Activated CD4-positive, alpha-beta T cell treated with anti-CD3 and anti-CD28 coated beads for 48 hours (primary cell): Measurements from ENCODE around the gene SURF4.
"Not testable (repeated sequence)": the region's sequence is repeated elsewhere in the genome, so short reads cannot be mapped to it uniquely, and the experiment has no call there.

Experiments
- DNase-seq: peaks from one replicate; pipeline ENCODE4 v3.0.0-alpha.2; 2020

SURF4 gene

DNA sequence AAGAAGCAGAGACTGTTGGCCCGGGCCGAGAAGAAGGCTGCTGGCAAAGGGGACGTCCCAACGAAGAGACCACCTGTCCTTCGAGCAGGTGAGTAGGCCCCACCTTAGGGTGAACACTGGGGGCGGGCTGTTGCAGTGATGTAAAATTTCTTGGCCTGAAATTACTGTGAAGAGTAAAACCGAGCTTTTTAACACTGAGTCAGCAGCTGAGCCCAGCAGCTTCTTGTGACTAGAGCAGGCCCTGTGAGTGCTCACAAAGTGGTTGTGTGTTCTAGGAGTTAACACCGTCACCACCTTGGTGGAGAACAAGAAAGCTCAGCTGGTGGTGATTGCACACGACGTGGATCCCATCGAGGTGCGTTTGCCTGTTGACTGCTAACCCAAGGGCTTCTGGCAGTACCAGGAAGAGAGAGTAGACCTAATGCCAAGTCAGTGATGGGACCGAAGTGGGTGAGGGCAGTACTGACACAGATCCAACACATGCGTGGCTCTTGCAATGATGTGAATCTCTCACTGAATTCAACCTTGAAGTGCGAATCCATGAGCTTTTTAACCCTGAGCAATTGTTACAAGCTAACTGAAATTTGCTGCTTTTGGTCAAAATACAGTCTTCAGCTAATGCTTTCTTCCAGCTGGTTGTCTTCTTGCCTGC, 25.8 kb downstream of the SURF4 start:
- peak; percentile 57 for DNase-seq

DNA sequence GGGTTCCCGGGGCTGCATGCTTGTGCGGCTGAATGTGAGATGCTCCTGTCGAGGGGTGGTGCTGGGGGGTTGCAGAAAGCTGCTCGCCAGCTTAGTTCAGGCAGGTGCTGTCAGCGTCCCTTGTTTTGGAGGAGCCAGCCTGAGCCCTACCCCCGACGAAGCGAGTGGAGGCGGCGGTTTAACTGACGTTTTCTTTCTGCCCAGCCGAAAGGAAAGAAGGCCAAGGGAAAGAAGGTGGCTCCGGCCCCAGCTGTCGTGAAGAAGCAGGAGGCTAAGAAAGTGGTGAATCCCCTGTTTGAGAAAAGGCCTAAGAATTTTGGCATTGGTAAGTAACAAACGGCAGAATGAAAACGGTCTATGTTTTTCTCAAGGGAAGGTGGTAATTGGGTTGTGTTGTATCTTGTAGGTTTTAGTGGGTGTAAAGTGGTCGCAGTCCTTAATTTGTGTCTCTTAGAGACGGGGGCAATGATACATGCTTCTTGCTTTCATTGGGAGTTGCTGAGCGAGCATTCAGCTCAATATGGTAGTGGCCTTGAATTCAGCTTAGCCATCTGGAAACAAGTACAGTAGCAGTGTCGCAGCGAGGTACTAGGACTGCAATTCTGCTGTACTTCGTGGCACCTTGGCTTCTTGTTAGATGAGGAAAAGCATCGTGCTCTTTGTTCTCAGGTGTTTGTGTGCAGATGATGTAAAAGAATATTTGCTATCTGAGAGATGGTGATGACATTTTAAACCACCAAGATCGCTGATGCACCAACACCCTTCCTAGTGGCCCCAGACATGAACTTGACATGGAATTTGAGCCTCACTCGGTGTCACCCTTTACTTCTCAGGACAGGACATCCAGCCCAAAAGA, 26.9 kb downstream of the SURF4 start:
- no peak for DNase-seq

DNA sequence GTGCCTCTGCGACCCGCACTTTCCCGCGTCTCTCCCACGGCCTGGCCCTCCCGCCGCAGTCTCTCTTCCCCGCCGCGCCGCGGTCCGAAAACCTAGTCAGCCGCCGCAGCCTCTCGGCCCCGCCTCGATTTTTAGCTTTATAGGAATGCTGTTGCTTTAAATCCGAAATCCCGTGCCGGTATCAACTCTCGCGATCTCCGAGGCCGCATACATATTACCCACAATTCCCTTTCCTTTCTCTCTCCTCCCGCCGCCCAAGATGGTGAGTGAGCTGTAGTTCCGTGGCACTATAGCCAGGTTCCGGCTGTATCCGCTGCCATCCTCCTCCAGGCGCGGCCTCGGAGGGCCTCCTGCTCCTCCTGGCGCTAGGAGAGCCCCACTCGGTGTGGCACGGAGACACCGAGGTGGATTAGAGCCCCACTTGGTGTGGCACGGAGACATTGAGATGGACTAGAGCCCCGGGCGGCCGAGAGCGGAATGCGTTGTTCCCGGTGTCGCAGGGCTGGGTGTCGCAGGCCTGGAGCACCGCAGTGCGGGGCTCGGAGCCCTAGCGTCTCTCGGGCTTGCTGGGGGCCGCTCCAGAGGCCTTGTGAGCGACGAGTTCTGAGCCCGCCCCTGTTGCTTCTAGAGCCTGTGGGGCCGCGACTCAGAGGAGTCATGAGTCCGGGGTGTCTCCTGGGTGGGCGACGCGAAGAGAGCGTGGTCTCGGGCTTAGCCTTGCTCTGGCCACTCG, 27.7 kb downstream of the SURF4 start, which contains the start of the genes MED22 and RPL7A:
Gene MED22 (minus strand): TSS at position 147 of the 733 bp plus-strand sequence. CDS start 1,469 bp downstream, outside the sequence.
Gene RPL7A (plus strand): TSS at position 234 of the 733 bp plus-strand sequence. CDS start 26 bp downstream, at position 260.
- peak; percentile 96 for DNase-seq

DNA sequence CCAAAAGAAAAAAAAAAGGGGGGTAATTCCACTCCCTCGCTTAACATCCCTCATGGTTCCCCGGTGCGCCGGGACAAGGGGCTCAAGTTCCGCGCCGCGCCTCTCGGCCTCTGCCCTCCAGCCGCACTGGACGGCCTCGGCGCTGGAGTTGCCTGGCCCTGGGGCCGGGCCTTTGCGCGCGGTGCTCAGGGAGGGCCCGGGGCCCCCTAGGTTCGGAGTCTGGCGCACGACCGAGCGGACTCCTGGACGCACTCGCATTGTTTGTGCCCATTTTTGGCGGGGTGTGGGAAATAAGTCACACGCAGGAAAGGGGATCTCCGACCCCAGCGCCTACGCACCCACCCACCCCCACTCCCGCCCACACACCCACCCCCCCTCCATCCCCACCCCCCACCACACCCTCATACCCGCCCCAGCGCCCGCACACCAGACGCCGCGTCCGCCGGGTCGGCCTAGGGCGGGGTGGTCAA, 28.3 kb downstream of the SURF4 start:
- peak; percentile 54 for DNase-seq

DNA sequence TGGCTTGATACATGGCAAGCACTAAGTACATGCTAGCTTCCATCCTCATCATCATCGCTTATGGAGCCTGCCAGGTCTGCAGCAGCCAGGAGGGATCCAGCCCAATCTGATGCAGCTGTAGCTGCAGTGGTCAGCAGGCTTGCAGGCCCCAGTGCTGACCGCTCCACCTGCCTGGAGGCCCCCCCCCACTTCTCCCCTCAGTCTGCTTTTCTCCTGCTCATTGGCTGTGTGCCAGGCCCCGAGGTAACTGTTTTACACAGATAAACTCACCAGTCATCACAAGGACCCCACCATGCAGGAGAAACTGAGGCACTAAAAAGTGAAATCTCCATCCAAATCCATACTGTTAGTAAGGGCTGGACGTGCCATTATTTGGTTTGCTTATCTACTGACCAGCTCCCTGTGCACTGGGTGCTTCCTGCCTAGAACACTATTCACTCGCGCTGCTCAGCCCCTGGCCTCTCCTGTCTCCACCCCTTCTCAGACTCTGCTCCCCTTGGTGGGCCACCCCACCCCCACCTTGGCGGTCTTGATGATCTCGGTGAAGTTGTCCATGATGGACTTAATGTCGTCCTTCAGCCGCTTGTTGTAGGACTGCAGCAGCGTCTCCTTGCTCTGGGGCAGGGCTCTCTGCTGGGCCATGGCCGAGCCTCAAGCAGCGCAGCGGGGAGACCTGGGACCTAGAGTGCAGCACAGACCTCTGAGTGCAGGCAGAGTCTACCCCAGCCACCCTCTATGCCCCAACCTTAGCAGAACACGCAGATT, 29.7 kb downstream of the SURF4 start:
- no peak for DNase-seq

DNA sequence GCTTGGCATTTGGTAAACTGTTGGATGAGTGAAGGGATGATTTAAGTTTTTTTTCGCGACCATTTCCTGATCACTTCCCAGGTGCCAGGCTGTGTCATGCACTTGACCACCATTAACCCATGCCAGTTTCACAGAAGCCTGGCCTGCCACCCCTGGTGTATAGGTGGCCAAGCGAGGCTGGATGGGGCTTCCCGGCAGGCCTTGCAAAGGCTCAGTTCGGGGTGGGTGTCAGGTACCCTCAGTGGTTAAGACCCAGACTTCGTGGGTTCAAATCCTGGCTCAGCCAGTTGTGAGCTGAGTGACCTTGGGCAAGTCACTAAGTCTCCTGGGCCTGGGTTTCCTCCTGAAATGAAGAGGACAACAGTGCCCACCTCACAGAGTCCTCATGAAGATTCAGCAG, 30.3 kb downstream of the SURF4 start:
- DNase-seq = no peak

DNA sequence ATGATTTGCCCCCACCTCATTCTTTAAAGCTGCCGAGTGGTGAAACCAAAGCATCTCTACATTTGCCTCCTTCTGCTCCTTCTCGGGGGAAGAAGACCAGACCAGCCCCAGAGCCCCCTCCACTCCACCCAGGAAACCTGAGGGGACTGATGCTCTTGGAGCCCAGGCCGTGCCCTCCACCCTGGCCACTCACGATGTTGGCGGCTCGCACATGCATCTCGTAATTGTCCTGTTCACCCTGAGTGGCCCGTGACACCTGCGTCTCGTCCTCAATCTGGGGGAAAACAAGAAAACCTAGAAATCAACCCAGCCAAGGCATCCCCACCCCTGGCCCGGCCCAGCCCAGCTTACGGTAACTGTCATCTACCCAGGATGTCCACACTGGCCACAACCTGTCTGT, 30.9 kb downstream of the SURF4 start:
- DNase-seq = no peak

DNA sequence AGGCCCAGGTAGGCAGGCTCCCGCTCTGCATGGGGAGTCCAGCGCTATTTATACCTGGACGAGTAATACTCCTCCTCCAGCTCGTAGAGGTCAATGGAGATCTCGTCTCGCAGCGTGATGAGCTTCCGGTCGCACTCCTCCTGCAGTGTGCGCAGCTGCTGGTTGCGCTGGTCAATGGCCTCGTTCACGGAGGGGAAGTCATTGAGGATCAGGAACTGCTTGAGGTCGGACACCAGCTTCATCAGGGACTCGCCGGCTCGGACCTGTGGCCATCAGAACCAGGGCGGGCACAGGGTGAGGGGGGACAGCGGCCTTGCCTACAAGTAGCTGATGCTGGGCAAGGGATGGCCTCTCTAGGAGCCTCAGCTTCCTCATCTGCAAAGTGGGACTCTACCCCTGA, 31.8 kb downstream of the SURF4 start:
- DNase-seq = no peak

DNA sequence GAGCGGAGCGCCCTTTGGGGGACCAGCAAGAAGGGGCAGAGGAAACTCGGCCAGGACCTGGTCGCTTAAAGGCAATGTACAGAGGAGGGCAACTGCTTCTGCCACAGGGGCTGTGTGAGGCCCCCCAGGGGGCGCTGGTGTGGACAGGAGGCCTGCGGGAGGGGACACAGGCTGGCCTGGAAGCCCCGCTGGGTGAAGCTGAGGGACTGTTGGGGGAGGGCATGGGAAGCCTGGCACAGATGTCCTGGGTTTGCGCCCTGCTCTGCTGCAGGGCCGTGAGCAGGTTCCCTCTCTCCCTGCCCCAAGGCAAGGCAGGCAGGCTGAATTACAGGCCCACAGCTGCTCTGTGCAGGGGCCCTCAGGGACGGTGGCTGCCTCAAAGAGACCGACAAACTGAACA, 33.3 kb downstream of the SURF4 start:
- DNase-seq = no peak

DNA sequence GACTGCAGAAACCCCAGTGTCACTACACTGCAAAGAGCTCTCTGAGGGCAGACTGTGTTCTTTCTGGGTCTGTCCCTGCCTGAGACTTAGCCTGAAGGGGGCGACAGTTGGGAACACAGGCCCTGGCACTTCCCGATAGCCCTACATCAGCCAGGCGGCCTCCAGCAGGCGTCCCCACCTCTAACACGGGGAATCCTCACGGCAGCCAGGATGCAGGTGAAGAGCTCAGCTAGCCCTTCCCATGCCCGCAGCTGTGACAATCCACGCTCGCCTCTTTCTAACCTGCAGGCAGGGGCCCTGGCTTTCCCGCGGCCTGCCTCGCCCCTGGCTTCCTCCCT, 33.8 kb downstream of the SURF4 start:
- no peak for DNase-seq

DNA sequence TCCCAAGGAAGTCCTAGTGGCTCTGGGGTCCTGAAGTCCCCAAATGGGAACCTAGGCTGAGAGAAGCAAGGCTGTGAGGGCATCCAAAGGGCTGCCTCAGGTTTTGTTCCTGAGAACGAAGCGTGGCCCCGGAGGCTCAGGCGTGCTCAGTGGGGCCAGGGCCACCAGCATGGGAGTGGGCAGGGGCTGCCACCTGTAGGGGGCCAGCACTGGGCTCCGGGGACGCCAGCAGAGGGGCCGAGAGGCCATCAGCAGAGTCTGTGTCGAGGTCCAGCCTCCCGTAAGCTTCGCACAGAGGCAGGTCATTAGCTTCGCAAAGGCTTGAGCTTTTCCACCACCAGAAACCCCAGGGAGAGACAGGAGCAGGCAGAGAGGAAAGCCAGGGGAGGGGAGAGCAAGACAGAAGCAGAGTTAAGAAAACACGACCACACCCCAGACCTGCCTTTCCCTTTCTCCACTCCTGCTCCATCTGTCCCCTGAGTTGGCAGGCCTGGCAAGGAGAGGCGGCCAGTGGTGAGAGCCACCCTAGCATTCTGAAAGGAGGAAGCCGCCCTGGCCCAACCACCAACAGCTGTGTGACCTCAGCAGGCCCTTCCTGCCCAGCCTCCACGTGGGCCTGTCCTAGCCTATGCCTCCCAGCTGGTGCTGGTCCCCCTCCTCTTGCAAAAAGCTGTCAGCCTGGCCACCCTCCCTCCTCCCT, 34.3 kb downstream of the SURF4 start:
- DNase-seq = no peak

DNA sequence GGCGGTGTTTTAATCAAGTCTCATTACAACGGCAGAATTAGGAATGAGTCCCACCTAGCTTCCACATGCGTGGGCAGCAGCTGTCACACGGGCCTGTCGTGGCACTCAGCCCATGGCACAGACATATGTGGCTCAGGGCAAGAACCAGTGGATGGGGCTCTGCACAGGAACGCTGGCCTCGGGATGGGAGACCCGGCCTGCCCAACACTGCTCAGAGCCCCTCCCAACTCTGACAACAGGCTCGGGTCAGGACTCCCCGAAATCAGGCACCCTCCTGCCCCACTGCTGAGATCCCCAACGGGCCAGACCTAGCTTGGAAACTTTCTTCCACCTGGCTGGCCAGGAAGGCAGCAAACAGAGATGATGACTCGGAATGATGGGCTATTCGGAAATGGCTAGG, 34.9 kb downstream of the SURF4 start:
- no peak for DNase-seq

DNA sequence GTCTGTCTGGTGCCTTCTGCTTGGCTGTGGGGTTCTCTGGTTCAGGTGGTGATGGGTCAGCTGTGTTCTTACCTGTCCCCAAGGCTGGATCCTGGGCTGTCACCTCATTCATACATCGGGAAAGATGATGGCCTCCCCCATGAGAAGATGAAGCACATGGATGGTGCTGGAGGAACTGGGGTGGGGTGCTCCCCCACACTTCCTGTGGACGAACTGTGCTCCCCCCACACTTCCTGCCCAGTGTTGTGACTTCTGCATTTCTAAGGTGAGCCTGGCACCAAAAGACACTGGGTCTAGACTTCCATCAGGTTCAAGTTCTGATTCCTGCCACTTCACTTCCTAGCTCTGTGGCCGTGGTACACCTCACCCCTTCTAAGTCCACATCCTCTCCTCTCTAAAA, 35.6 kb downstream of the SURF4 start:
- no peak for DNase-seq

DNA sequence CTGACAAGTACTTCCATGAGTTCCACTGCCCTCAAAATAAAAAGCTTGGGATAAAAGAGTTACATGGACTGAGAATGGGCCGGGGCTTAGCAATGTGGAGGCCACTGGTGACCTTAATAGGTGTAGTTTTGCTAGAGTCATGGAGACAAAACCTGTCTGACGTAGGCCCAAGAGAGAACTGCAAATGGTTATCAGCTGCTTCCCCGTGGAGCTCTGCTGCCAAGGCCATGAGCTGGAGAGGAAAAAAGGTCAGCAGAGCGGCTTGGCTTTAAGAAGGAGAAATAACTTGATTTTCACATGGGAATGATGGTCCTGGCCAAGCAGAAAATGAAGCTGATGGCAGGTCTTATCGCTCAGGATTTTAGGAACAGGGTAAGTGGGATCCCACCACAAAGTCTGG, 36.2 kb downstream of the SURF4 start:
- DNase-seq = no peak

DNA sequence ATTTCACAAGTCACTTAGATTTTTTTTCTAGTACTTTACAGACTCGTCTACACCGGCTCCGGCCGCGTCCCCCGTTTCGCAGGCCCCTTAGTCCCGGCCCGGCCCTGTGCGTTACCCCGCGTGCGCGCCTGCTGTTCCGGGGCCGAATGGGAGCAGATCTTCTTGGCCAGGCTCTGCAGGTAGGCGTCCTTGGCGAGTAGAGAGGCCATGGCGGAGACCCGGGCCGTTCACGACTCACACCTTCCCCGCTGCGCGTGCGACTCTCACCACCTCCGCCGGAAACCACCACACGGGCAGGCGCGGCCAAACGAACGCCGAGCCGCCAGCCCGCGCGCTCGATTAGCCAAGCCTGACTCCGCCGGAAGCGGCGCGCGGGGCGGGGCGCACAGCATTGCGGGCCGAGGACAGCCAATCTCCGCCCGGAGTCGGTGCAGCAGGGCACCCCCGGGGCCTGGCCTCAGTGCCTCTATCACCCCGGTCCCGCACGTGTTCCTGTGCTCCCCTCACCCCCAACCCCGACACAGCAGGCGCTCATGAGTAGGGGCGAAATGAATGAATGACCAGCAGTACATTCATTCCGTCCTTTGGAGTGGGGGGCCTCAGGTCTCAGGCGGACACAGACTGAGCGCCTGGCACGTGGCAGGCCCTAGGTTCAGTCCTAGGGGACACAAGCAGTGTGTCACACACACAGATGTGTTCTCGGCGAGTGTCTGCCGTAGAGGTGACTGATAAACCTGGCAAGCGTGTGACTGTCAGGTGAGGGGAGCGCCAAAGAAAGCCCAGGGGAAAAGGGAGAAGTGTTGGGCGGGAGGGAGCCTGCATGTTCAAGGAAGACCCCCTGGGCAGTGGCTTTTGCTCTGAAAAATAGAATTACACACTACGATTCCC, 39.7 kb downstream of the SURF4 start, which contains the start of gene SURF6:
Gene SURF6 (minus strand): TSS at position 265 of the 888 bp plus-strand sequence. CDS start 56 bp downstream, at position 209.
- DNase-seq = peak; percentile 97

DNA sequence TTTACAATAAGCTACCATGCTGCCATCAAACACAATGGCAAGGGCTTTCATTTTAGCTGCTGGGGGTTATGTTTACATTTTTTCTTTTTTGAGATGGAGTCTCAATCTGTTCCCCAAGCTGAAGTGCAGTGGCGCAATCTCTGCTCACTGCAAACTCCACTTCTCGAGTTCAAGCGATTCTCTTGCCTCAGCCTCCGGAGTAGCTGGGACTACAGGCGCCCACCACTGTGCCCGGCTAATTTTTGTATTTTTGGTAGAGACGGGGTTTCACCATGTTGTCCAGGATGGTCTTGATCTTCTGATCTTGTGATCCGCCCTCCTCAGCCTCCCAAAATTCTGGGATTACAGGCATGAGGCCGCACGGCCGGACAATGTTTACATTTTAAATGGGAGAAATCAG, 41.0 kb downstream of the SURF4 start:
- DNase-seq = not testable (repeated sequence)

DNA sequence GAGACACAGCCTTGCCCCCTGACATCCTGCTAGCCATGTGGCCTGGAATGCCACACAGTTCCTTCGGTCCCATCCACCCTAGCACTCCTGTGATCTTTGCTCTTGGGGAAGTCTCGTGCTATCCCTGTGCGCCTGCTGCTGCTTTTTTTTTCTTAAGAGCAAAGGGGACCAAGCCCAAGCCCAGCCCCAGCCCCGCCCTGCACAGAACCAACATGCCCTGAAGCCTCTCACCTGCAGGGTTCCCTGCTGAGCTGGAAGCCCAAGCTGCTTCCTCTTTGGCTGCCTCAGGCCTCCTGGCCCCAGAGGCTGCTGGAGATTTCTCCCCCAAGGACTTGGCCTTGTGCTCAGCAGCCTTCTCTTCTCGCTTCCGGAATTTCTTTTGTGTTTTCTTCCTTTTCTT, 41.7 kb downstream of the SURF4 start:
- no peak for DNase-seq

DNA sequence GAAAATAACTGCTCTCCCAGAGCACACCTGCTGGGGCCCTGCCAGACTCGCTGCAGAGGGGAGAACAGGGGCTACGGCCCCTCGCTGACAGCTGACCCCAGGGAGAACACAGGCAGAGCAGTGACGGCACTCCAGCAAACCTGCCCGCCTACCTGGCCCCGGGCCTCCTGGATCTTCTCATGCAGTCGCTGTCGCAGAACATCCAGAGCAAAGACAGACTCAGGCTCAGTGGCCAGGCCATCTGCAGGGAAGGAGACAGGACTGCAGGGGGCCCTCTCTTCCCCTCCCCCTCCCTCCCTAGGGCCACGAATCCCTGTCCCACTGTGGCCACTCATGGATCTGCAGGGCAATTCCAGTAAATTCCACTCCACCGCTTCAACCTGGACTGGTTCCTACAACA, 42.3 kb downstream of the SURF4 start:
- no peak for DNase-seq

DNA sequence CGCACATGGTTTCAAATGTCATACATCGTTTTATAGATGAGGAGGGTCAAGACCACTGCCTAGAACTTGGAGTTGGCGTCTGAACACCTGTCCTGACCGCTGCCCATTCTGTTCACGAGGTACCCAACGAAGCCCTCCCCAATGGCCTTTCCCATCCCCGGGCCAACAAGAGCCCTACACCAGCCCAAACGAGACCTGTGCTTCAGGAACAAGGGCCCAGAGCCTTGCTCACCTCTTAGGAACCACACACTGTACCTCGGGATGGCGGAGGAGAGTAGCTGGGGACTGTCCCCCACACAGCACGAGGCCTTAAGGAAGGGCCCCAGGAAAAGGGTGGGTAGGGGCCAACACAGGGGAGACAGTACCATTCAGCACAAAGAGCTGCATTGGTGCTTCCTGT, 42.8 kb downstream of the SURF4 start:
- no peak for DNase-seq

DNA sequence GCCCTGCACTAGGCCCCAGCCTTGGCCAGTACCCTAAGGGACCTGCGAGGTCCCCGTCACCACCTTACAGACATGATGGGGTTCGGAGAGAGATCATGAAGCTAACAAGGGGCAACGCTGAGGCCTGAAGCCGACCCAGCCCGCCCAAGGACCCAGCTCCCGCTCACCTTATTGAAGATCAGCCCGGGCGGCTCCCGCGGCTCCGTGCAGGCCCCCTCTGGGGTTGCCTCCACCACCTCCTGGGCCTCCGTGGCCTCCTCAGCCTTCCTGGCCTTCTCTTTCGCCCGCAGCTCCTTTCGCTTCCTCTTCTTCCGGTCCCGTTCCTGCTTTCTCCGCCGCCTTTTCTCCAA, 43.5 kb downstream of the SURF4 start:
- no peak for DNase-seq
